GM19452 (cell line): ENCODE results near the gene RGL1.
"Not testable (repeated sequence)": the region's sequence is repeated elsewhere in the genome, so short reads cannot be mapped to it uniquely, and the experiment has no call there.

Source experiments
- ATAC-seq: cut with Tn5 transposase; IDR thresholded peaks from one replicate; pipeline ENCODE4 v1.9.1; 2021; ENCODE audit not compliant: unreplicated experiment

The RGL1 gene

GRCh38 chr1:183783767-183784637, 20.9 kb upstream of the RGL1 start:
- ATAC-seq = no peak

- not testable (repeated sequence) for ATAC-seq
Observed at GRCh38 chr1:183785921-183786320, 19.0 kb upstream of the RGL1 start.

- ATAC-seq = no peak
Observed at GRCh38 chr1:183787704-183788103, 17.2 kb upstream of the RGL1 start.

DNA sequence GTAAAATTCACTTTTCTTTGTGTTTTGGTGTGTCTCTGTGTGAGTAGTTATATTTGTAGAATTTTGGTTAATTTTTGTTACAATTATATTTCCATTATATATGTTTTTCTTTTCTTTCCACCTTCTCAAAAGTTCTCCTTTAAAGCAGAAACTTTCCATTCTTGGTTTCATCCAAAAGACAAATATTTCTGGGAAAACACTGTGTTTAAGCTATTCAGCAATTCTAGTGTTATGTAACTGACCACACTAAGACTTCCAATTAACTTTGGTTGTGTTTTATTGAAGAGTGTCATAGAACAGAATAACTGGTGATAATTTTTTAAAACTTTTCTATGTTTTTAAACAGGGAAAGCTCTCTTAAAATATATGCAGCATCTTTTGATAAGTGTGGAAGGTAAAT, 13.6 kb upstream of the RGL1 start:
- ATAC-seq = no peak

- no peak for ATAC-seq
Observed at GRCh38 chr1:183792300-183792699, 12.6 kb upstream of the RGL1 start.

- no peak for ATAC-seq
Observed at GRCh38 chr1:183794088-183794487, 10.8 kb upstream of the RGL1 start.

- ATAC-seq = no peak
Observed at GRCh38 chr1:183800449-183800848, 4.5 kb upstream of the RGL1 start.

GRCh38 chr1:183801649-183802048, 3.3 kb upstream of the RGL1 start:
- no peak for ATAC-seq

GRCh38 chr1:183804387-183804786, 533 bp upstream of the RGL1 start:
- no peak for ATAC-seq

DNA sequence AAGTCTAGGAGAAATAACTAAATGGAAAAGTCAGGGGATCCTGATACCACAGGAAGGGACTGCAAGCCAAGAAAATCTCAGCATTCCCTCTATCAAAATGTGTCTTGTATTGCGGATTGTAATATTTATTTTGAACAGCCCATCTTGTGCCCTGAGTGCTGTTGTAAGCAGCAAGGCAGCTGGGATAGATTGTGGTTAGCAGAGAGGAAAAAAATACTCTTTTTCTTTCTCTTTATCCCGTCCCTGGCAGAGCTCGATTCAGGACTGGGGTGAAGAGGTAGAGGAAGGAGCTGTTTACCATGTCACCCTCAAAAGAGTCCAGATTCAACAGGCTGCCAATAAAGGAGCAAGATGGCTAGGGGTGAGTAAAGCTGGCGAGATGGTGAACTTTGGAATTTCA, 1.2 kb downstream of the RGL1 start:
- no peak for ATAC-seq

- ATAC-seq = no peak
Observed at GRCh38 chr1:183806675-183807074, 1.8 kb downstream of the RGL1 start.

DNA sequence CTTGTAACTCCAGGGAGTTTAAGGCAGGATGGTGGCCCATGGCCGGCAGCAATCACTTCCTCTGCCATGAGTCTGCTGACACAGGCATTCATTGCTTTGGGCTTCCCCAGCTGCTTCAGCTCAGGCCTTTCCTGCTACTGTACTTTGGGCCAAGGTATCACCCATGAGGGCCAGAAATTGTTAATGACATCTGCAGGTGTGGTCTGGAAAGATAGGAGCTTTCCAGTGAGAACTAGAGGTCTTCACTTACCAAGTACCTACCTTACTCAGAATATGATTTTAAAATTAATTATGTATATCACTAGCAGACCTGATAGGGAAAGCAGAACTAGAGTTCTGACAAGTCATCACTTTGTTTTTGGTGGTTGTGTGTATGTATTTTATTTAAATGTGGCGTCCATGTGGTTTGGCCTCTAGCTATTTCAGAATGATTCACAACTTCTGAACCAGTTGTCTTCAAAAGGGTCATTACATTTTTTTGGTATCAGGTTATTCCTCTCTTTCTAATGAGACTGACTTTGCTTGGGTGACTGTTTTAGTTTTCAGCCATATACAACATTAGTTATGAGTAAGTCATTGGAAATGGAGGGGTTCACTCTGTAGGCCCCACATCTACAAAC, 2.7 kb downstream of the RGL1 start:
- ATAC-seq = peak; percentile 58

DNA sequence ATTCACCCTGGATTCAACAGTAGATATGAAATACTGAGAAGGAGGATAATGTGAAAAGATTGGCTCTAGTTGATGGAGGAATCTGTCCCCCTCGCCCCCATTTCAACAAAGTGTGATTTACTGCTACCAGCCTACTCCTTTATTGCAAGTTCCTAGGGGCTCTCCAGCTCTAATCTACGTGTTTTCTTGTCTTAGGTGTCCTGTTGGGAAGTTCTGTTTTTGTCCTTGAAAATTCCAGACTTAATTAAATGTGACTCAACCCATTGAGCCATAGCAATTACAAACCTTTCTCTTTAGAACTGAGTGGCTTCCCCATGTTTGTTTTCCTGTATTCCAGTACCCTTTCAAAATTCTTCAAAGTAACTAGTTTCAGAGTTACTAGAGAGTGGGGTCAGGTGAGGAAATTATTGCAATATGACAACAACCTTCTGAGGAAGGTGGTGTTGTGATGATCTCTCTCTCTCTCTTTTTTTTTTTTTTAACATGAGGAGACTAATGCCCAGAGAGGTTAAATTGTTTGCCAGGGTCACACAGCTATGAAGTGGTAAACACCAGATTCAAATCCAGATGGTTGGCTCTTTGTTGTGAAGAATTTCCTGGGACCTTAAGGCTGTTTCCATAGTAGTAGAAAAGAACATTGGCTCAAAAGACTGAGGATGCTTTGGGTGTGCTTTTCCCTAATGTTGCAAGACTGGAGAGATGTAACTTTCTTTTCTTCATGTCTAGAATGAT, 3.5 kb downstream of the RGL1 start:
- no peak for ATAC-seq

DNA sequence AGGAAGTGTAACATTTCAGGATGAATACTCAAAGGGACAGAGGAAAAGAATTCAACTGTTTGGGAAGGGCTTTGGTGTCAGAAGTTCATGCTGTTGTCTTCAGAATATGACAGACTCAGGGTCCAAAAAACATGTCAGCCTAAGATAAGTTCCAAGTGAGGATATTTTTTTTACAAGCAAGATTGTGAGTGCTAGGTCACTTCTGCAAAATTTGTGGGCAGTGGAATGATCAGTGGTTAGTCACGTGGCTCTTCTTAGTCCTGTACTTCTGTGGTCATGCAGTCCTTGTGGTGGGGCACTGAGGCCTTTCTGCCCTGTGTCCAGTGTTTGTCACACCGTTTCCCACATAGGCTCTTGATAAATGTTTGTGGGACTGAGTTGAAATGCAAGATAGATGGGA, 5.2 kb downstream of the RGL1 start:
- ATAC-seq = no peak

DNA sequence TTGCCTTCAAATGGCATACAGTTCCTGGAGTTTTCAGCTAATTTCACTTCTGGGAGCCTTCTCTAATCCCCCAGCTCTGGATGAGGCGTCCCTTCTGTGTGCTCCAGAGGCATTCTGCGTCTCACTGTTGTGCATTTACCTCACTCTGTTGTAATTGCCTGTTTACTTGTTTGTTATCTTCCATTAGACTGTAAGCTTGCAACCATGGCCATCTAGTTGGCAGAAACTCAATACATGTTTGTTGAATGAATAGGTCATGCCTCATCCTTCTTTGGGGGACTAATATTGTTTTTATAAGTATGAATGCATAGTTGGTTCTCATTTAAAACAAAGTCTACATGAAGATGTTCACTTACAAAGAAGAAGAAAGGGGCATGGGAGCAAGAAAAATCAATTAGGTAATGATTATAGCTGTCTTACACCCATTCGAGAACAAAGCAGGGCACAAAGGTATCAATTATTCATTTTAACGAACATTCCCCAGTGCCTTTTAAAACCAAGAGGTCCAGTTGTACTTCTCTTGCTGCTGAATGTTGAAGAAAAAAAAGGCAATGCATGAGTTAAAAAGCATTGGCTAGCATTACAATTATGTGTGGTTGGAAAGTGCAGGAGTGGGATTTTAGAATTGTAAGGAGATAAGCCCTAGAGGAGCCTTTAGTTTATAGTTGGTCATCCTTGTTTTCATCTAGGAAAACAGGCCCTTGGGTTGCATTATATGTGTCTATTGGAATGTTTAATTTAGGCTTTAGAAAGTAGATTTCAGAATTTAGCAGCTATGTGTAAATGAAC, 6.0 kb downstream of the RGL1 start:
- no peak for ATAC-seq

GRCh38 chr1:183812128-183812527, 7.2 kb downstream of the RGL1 start:
- no peak for ATAC-seq

DNA sequence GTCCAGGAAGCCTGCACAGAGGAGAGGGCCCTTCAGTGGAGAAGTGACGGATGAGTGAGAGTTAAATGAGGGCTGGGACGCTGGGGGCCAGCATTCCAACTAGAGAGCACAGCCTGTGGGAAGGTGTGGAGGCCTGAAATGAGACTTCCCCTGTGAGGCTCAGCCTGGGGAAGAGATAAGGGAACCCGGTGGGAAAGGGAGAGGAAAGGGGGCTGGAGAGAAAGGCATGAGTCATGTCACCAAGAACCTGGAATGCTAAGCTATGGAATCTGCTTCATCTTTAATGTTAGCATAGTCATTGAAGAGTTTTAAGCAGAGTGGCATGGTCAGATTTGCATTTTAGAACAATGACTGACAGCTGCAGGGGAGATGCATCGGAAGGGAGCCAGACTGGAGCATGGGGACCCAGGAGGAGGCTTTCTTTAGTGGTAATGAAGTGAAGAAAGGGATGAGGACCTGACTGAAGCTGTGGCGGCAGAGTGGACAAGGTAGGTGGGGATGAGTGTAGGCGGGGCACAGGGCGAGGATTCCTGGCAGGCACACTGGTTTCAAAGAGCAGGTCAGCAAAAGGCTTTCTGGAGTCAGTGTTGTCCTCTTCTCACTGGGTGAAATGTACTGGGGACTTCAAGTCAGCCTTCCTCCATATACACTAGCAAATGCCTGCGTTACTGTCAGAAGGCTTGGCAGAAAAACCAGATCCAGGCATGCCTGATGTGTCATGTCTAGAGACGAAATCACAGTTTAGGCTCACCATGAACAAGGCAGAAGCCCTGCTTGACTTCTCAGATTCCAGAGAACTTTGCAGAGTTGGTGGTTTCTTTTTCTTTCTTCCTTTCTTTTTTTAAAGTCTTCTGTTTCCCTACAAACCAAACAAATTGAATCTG, 8.0 kb downstream of the RGL1 start:
- no peak for ATAC-seq

GRCh38 chr1:183814121-183814681, 9.3 kb downstream of the RGL1 start:
- no peak for ATAC-seq

- no peak for ATAC-seq
Observed at GRCh38 chr1:183816110-183816509, 11.2 kb downstream of the RGL1 start.
